GM12878 (cell line): ENCODE results near the gene MELTF. TPM values are rescaled to one million over a fixed set of nuclear protein-coding genes. Genes with fewer than 3 reads are reported as not detected.

ENCODE experiments used
- ATAC-seq: fragments of 200-7000 bp; cut with Tn5 transposase; 3 replicates; pipeline ENCODE4 v1.9.1; 2020; ENCODE audit warnings: mild to moderate bottlenecking, moderate library complexity
- BruUV-seq: library from RNA; stranded (reverse); fragments of 400-500 nt; replicated peaks from 2 replicates; lab custom pipeline; 2021; lab: Mats Ljungman, UMichigan
- CTCF ChIA-PET: fragments of 300-600 bp; sonication (Branson Sonifier 250); formaldehyde crosslinking; extraction: SDS; loops from one replicate; lab custom pipeline; 2021; ENCODE audit warnings: inconsistent platforms; lab: Yijun Ruan, JAX
- POLR2A ChIA-PET: fragments of 350-600 bp; formaldehyde crosslinking; extraction: SDS; loops from one replicate; lab custom pipeline; 2021; ENCODE audit warnings: inconsistent platforms; lab: Charles Lee
- RAD21 ChIA-PET: fragments of 300-600 bp; sonication (Branson Sonifier 250); formaldehyde crosslinking; loops from one replicate; lab custom pipeline; 2023; ENCODE audit warnings: antibody characterized with exemption; ENCODE audit not compliant: unreplicated experiment; lab: Charles Lee
- SMC1A ChIA-PET: fragments of 300-600 bp; sonication (Branson Sonifier 250); formaldehyde crosslinking; loops from one replicate; lab custom pipeline; 2023; ENCODE audit not compliant: unreplicated experiment, uncharacterized antibody; lab: Charles Lee
- DNase-seq: peaks from one replicate; pipeline ENCODE4 v3.0.0-alpha.2; 2011; ENCODE audit warnings: low read depth, low spot score
- FAIRE-seq: peaks from 3 replicates; lab custom pipeline; 2011; peaks lifted over from hg19 to GRCh38; lab: Jason Lieb, UNC
- H2AFZ ChIP-seq: 2 replicates; pipeline ENCODE4 v1.6.0; 2011; ENCODE audit warnings: low read depth, low read length, control low read depth; ENCODE audit not compliant: control insufficient read depth
- H3K27ac ChIP-seq: 2 replicates; pipeline ENCODE4 v1.5.1; 2011; ENCODE audit warnings: control low read depth; ENCODE audit not compliant: control insufficient read depth, insufficient read depth
- H3K27me3 ChIP-seq, 2 experiments: replicated peaks in 1 of 2; 2 replicates each; pipeline versions ENCODE4 v1.6.0 to v1.6.1; 2011; ENCODE audit warnings: low read length in 1 of 2; ENCODE audit not compliant: control insufficient read depth in 2 of 2, insufficient read depth in 2 of 2
- H3K36me3 ChIP-seq, 2 experiments: 2 replicates each; pipeline ENCODE4 v1.5.1; 2011; ENCODE audit warnings: low read length in 1 of 2; ENCODE audit not compliant: control insufficient read depth in 2 of 2, insufficient read depth in 2 of 2
- H3K4me1 ChIP-seq: 2 replicates; pipeline ENCODE4 v1.6.1; 2011; ENCODE audit warnings: mild to moderate bottlenecking, low read length, moderate library complexity, mixed read lengths; ENCODE audit not compliant: control insufficient read depth, insufficient read depth
- H3K4me2 ChIP-seq: 2 replicates; pipeline ENCODE4 v1.6.0; 2011; ENCODE audit warnings: control low read depth; ENCODE audit not compliant: control insufficient read depth, insufficient read depth
- H3K4me3 ChIP-seq: fragments of 200-600 bp; sonication (generic); 2 replicates; pipeline ENCODE4 v1.5.1; 2016
- H3K79me2 ChIP-seq: 2 replicates; pipeline ENCODE4 v1.6.0; 2011; ENCODE audit warnings: low read length; ENCODE audit not compliant: control insufficient read depth, insufficient read depth
- H3K9ac ChIP-seq: 2 replicates; pipeline ENCODE4 v1.8.0; 2011; ENCODE audit warnings: low read length, control low read depth, mixed read lengths; ENCODE audit not compliant: control insufficient read depth, insufficient read depth
- H3K9me3 ChIP-seq: replicated peaks from 3 replicates; pipeline ENCODE4 v1.5.1; 2011; ENCODE audit warnings: mild to moderate bottlenecking, low read length; ENCODE audit not compliant: control insufficient read depth, insufficient read depth
- H4K20me1 ChIP-seq: 2 replicates; pipeline ENCODE4 v1.6.0; 2011; ENCODE audit not compliant: control insufficient read depth, insufficient read depth
- ATF2 ChIP-seq: IDR thresholded peaks from 2 replicates; pipeline ENCODE4 v1.6.1; 2012; ENCODE audit warnings: low read length, inconsistent platforms
- BRCA1 ChIP-seq: IDR thresholded peaks from 2 replicates; pipeline ENCODE4 v1.6.1; 2011; ENCODE audit warnings: low read depth, low read length, improper control_type of control experiment
- CHD2 ChIP-seq: IDR thresholded peaks from 2 replicates; pipeline ENCODE4 v1.6.1; 2011; ENCODE audit warnings: low read depth, low read length, improper control_type of control experiment, borderline replicate concordance
- GATAD2B ChIP-seq: fragments of 450-650 bp; conservative IDR thresholded peaks from 2 replicates; pipeline ENCODE4 v1.6.1; 2017; ENCODE audit warnings: low read depth, mild to moderate bottlenecking, moderate library complexity
- HDAC2 ChIP-seq: fragments of 200-600 bp; sonication (generic); IDR thresholded peaks from 2 replicates; pipeline ENCODE4 v1.6.1; 2017
- IKZF2 ChIP-seq, 2 experiments: fragments of 450-650 bp; IDR thresholded peaks; 2 replicates each; pipeline ENCODE4 v1.6.1; 2017; ENCODE audit warnings: mild to moderate bottlenecking in 2 of 2, moderate library complexity in 2 of 2
- IRF3 ChIP-seq: fragments of 450-650 bp; IDR thresholded peaks from 2 replicates; pipeline ENCODE4 v1.6.1; 2014; ENCODE audit warnings: mild to moderate bottlenecking
- JUND ChIP-seq: IDR thresholded peaks from 2 replicates; pipeline ENCODE4 v1.6.1; 2012; ENCODE audit warnings: low read depth, mild to moderate bottlenecking, low read length, improper control_type of control experiment, moderate library complexity
- MEF2A ChIP-seq: IDR thresholded peaks from 2 replicates; pipeline ENCODE4 v1.6.1; 2011; ENCODE audit warnings: low read depth, mild to moderate bottlenecking, low read length, moderate library complexity; ENCODE audit not compliant: insufficient read depth
- MTA3 ChIP-seq: IDR thresholded peaks from 2 replicates; pipeline ENCODE4 v1.6.1; 2012; ENCODE audit warnings: low read length, inconsistent platforms, borderline replicate concordance
- NFYA ChIP-seq: IDR thresholded peaks from 2 replicates; pipeline ENCODE4 v1.6.1; 2011; ENCODE audit warnings: low read depth, mild to moderate bottlenecking, low read length, improper control_type of control experiment, borderline replicate concordance
- SMARCA5 ChIP-seq: fragments of 450-650 bp; IDR thresholded peaks from 2 replicates; pipeline ENCODE4 v1.6.1; 2017; ENCODE audit warnings: mild to moderate bottlenecking
- SREBF2 ChIP-seq: IDR thresholded peaks from 2 replicates; pipeline ENCODE4 v1.6.1; 2012; ENCODE audit warnings: mild to moderate bottlenecking, low read length
- STAT3 ChIP-seq: IDR thresholded peaks from 2 replicates; pipeline ENCODE4 v1.6.1; 2011; ENCODE audit warnings: low read depth, low read length, improper control_type of control experiment
- SUPT20H ChIP-seq: IDR thresholded peaks from 2 replicates; pipeline ENCODE4 v1.6.1; 2011; ENCODE audit warnings: low read depth, mild to moderate bottlenecking, low read length, moderate library complexity, borderline replicate concordance; ENCODE audit not compliant: control insufficient read depth
- TARDBP ChIP-seq: IDR thresholded peaks from 2 replicates; pipeline ENCODE4 v1.6.1; 2016; ENCODE audit warnings: borderline replicate concordance
- ZNF207 ChIP-seq: fragments of 450-650 bp; IDR thresholded peaks from 2 replicates; pipeline ENCODE4 v1.6.1; 2014; ENCODE audit warnings: antibody characterized with exemption, mild to moderate bottlenecking, borderline replicate concordance
- ZNF384 ChIP-seq: IDR thresholded peaks from 2 replicates; pipeline ENCODE4 v1.6.1; 2012; ENCODE audit warnings: low read depth, mild to moderate bottlenecking, low read length, improper control_type of control experiment, borderline replicate concordance
- ZSCAN29 ChIP-seq: fragments of 450-650 bp; IDR thresholded peaks from 2 replicates; pipeline ENCODE4 v1.6.1; 2017; ENCODE audit warnings: mild to moderate bottlenecking, moderate library complexity
- ZZZ3 ChIP-seq: IDR thresholded peaks from 2 replicates; pipeline ENCODE4 v1.6.1; 2011; ENCODE audit warnings: low read depth; ENCODE audit not compliant: control insufficient read depth, insufficient read length
- WGBS: methylation state at CpG from one replicate; pipeline ENCODE4 v1.1.6; 2016; ENCODE audit warnings: low lambda C conversion rate; ENCODE audit not compliant: insufficient replicate concordance, insufficient coverage; ENCODE audit errors: missing lambda C conversion rate; 5-methylcytosine and 5-hydroxymethylcytosine counted together
- in situ Hi-C: fragments of 300-500 bp; cut with MboI; formaldehyde crosslinking; loops from 9 replicates; pipeline ENCODE4 v1.14.3; 2018; ENCODE audit warnings: mixed read lengths
- intact Hi-C: fragments of 100-400 bp; cut with micrococcal nuclease; formaldehyde crosslinking; loops from one replicate; pipeline ENCODE4 v1.14.2; 2022; ENCODE audit not compliant: unreplicated experiment
- polyA plus RNA-seq, 11 experiments: library from polyadenylated mRNA; depleted of rRNA in 4 of 11; unstranded in 6 of 11; stranded (reverse) in 5 of 11; fragments of >200 nt; fragmentation: Nextera tagmentation in 4 of 11; fragmentation: Illumina TruSeq in 1 of 11; extraction: Ambion mirVana in 4 of 11; extraction: Trizol in 1 of 11; gene quantifications; 1 replicate in 1 of 11; 2 replicates in 10 of 11; pipeline versions ENCODE4 v1.2.1 to v1.2.3, GENCODE V29; 2011 to 2016; ENCODE audit warnings: inconsistent platforms in 2 of 11, missing spikeins in 2 of 11, low read depth in 1 of 11
- total RNA-seq, 4 experiments: library from RNA; depleted of rRNA in 3 of 4; stranded (reverse); fragments of >200 nt in 3 of 4; fragmentation: Illumina TruSeq in 1 of 4; extraction: Trizol in 1 of 4; gene quantifications; 2 replicates each; pipeline versions ENCODE4 v1.2.1 to v1.2.3, GENCODE V29; 2013 to 2021

Gene MELTF
- total and polyA plus RNA-seq, 10 of the 15 experiments (the other 5 are each of a cell fraction or from before 2014, with no cell fraction given), result 0.55 to 49.1 (median 11.1) TPM

- TF ChIP-seq ZNF384 (no peak), STAT3 (no peak), HDAC2 (no peak), GATAD2B (peak; percentile 97), ZNF207 (peak; percentile 40; the same call in 1 of the 2 replicates)
These were observed 26.7 kb downstream of the MELTF start (continued) for GRCh38 chr3:197002701-197003454.

DNA sequence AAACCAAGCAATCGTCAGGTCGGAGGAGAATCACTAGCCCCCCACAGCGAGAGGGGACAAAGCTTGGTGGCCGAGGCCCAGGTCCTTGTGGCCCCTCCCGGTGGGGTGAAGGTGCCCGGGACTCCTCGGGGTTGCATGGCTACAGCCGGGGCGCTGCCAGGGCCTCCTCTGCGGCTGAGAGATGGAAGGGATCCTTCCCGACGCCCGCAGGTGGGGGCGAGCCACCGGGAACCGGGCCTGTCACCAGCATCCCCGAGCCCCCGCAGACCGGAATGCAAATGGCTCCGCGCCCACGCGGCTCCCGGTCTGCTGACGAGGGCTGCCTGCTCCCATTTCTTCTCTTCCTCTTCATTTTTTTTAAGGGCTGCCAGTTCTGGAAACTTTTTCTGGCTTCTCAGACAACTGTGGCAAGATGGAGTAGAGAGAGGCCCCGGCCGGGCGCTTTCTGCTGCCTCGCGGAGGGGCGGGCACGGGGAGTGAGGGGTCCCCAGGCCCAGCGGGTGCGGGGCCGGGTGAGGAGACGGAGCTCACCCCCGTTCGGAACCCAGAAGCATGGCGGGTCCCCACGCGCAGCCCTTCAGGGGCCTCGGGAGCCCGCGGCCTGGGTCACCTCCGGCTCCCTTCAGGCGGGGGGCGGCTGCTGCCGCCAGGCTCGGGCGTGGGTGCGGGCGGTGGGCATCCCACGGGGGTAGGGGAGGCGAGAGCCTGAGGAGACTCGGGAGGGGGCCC is 27.5 kb downstream of the MELTF start:
- SMC1A ChIA-PET, result interaction anchor here (0.6 to 4.6 kb wide), 5 partner anchors 11 to 185 kb away, joined by 3 to 33 read pairs (median 5); partner anchors contain the start of gene MELTF
- Histone ChIP-seq H3K4me2 (peak overlapping the region; percentile 86), H3K79me2 (no peaks in the 10 kb centered on the region), H3K9ac (peak overlapping the region; percentile 79), H3K9me3 (no peaks in the 10 kb centered on the region; the same call in 2 of the 3 replicates), H3K4me1 (peaks cover 9% of the 10 kb centered on the region), H4K20me1 (no peaks in the 10 kb centered on the region), H3K27ac (peak overlapping the region; percentile 70), H2AFZ (peak overlapping the region; percentile 80), H3K4me3 (peak overlapping the region; percentile 71), H3K36me3 (no peaks in the 10 kb centered on the region), H3K27me3 (no peaks in the 10 kb centered on the region)
- intact Hi-C loops (loop anchor here (1.0 kb wide), 1 partner anchor 185 kb away; no protein-coding TSS in a partner anchor), in situ Hi-C loops (no loop called here)
- RAD21 ChIA-PET, result interaction anchor here (1.0 to 4.3 kb wide), 7 partner anchors 19 to 187 kb away, joined by 3 to 48 read pairs (median 5); partner anchors contain the start of gene MELTF
- POLR2A ChIA-PET, result interaction anchor here (1.0 to 2.9 kb wide), 3 partner anchors 21 to 28 kb away, joined by 3 to 13 read pairs (median 8); no protein-coding TSS in a partner anchor
- DNase-seq (no peak), ATAC-seq (peak; percentile 40), FAIRE-seq (no peak)
- TSS peak; percentile 89 for BruUV-seq
- CTCF ChIA-PET, result interaction anchor here (0.6 to 6.2 kb wide), 7 partner anchors 21 to 255 kb away, joined by 3 to 45 read pairs (median 11); partner anchors contain the start of gene MELTF
- WGBS, result 26% methylated on average over 47 of the region's 55 CpGs
- TF ChIP-seq ZZZ3 (no peak), SREBF2 (no peak), BRCA1 (no peak), MEF2A (no peak), TARDBP (no peak), NFYA (no peak), IRF3 (no peak), SUPT20H (no peak), MTA3 (no peak), IKZF2 (IDR thresholded peaks at IDR 0.05) (peak in 1 of 2 experiments; percentile 29; a peak in 2 of 4 replicates), JUND (no peak), SMARCA5 (no peak), ZSCAN29 (no peak), CHD2 (no peak), ATF2 (no peak)
